Measurements from ENCODE around the gene CCS. TPM values are rescaled to one million over a fixed set of nuclear protein-coding genes. Genes with fewer than 3 reads are reported as not detected.
A peak's percentile ranks its signal among the peaks of the same experiment; 100 is the strongest.

The CCS gene
- total RNA-seq, 2 experiments from 2014 or later: 31.7 to 36.7 TPM

- intact Hi-C loops (cut with micrococcal nuclease; ENCODE audit: unreplicated experiment): loop anchor here (1.0 kb wide), 1 partner anchor 67 kb away; the partner anchor contains the start of gene DPP3
- Histone ChIP-seq H3K27ac (ENCODE audit: low read depth, low read length, poor library complexity, severe bottlenecking) (no peak overlapping the region), H3K9me3 (ENCODE audit: low read length) (no peaks in the 10 kb centered on the region), H3K4me2 (ENCODE audit: low read length) (peak overlapping the region; percentile 86), H3K9me2 (ENCODE audit: insufficient read depth, low read length) (no peaks in the 10 kb centered on the region), H3K4me3 (ENCODE audit: low read depth, low read length, poor library complexity, severe bottlenecking) (peak overlapping the region; percentile 89), H3K4me1 (ENCODE audit: insufficient read depth, low read length, poor library complexity, severe bottlenecking) (peaks cover 33% of the 10 kb centered on the region), H4K20me1 (ENCODE audit: insufficient read depth, low read length) (no peaks in the 10 kb centered on the region), H3K36me3 (ENCODE audit: insufficient read depth, low read length) (peaks cover 6% of the 10 kb centered on the region; the same call in 1 of the 2 replicates), H2AFZ (ENCODE audit: low read length) (peak overlapping the region; percentile 88; the same call in 1 of the 2 replicates), H3K79me2 (ENCODE audit: insufficient read depth, low read depth, low read length) (peaks cover 9% of the 10 kb centered on the region; the same call in 1 of the 2 replicates)
- DNase-seq (ENCODE audit: low spot score): no peak
- no peak for TF ChIP-seq EZH2phosphoT487 (IDR thresholded peaks at IDR 0.05; ENCODE audit: borderline replicate concordance, low read depth, low read length)
- no TSS peak for BruUV-seq (replicated peaks)
- POLR2A ChIA-PET: interaction anchor here (0.6 to 2.8 kb wide), 3 partner anchors 61 to 581 kb away, joined by 3 to 11 read pairs (median 3); partner anchors contain the start of gene RBM4B
- CTCF ChIA-PET (ENCODE audit: unreplicated experiment): no interaction called here
Measured at GRCh38 chr11:66546966-66547661, 45.9 kb upstream of the CCS start.

DNA sequence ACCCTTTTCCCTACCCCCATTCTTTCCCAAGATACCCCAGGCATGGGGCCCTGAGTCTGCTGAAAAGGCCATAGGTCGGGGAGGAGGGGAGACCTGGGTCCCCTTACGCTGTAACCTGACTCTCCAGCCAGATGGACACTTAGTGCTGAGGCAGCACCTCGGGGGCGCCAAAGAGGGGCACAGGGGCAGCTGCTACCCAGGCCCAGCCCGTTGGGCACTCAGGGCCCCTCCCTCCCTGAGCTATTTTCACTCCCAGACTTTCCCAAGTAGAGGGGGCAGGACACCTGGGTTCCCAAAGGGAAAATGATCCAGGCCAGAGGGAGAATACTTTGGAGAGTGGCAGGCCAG, 45.3 kb upstream of the CCS start:
- no peak for DNase-seq (ENCODE audit: low spot score)
- POLR2A ChIA-PET: no interaction called here
- Histone ChIP-seq H3K4me3 (ENCODE audit: low read depth, low read length, poor library complexity, severe bottlenecking) (no peak overlapping the region), H3K4me1 (ENCODE audit: insufficient read depth, low read length, poor library complexity, severe bottlenecking) (peaks cover 33% of the 10 kb centered on the region), H3K36me3 (ENCODE audit: insufficient read depth, low read length) (peaks cover under 1% of the 10 kb centered on the region; the same call in 1 of the 2 replicates), H2AFZ (ENCODE audit: low read length) (no peak overlapping the region), H3K9me3 (ENCODE audit: low read length) (no peaks in the 10 kb centered on the region), H3K4me2 (ENCODE audit: low read length) (no peak overlapping the region), H3K79me2 (ENCODE audit: insufficient read depth, low read depth, low read length) (peaks cover 9% of the 10 kb centered on the region; the same call in 1 of the 2 replicates), H4K20me1 (ENCODE audit: insufficient read depth, low read length) (no peaks in the 10 kb centered on the region), H3K9me2 (ENCODE audit: insufficient read depth, low read length) (no peaks in the 10 kb centered on the region), H3K27ac (ENCODE audit: low read depth, low read length, poor library complexity, severe bottlenecking) (no peak overlapping the region)
- intact Hi-C loops (cut with micrococcal nuclease; ENCODE audit: unreplicated experiment): no loop called here
- no peak for TF ChIP-seq EZH2phosphoT487 (IDR thresholded peaks at IDR 0.05; ENCODE audit: borderline replicate concordance, low read depth, low read length)
- TF ChIP-seq, protein P1, sequence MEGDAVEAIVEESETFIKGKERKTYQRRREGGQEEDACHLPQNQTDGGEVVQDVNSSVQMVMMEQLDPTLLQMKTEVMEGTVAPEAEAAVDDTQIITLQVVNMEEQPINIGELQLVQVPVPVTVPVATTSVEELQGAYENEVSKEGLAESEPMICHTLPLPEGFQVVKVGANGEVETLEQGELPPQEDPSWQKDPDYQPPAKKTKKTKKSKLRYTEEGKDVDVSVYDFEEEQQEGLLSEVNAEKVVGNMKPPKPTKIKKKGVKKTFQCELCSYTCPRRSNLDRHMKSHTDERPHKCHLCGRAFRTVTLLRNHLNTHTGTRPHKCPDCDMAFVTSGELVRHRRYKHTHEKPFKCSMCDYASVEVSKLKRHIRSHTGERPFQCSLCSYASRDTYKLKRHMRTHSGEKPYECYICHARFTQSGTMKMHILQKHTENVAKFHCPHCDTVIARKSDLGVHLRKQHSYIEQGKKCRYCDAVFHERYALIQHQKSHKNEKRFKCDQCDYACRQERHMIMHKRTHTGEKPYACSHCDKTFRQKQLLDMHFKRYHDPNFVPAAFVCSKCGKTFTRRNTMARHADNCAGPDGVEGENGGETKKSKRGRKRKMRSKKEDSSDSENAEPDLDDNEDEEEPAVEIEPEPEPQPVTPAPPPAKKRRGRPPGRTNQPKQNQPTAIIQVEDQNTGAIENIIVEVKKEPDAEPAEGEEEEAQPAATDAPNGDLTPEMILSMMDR (conservative IDR thresholded peaks at IDR 0.05; ENCODE audit: low read length): no peak
- CTCF ChIA-PET (ENCODE audit: unreplicated experiment): no interaction called here
- BruUV-seq (replicated peaks): no TSS peak

GRCh38 chr11:66548041-66548440, 44.9 kb upstream of the CCS start:
- no peaks in the 10 kb centered on the region for H3K9me3 ChIP-seq (ENCODE audit: low read length)
- BruUV-seq (replicated peaks): no TSS peak
- intact Hi-C loops (cut with micrococcal nuclease; ENCODE audit: unreplicated experiment): no loop called here
- H3K36me3 ChIP-seq (ENCODE audit: insufficient read depth, low read length): no peaks in the 10 kb centered on the region
- ChIA-PET POLR2A (no interaction called here), CTCF (ENCODE audit: unreplicated experiment) (no interaction called here)
- H3K4me1 ChIP-seq (ENCODE audit: insufficient read depth, low read length, poor library complexity, severe bottlenecking): peaks cover 33% of the 10 kb centered on the region
- no peak overlapping the region for H2AFZ ChIP-seq (ENCODE audit: low read length)
- no peak for DNase-seq (ENCODE audit: low spot score)
- TF ChIP-seq, protein P1 (conservative IDR thresholded peaks at IDR 0.05; ENCODE audit: low read length): no peak
- no peak for TF ChIP-seq EZH2phosphoT487 (IDR thresholded peaks at IDR 0.05; ENCODE audit: borderline replicate concordance, low read depth, low read length)
- H3K9me2 ChIP-seq (ENCODE audit: insufficient read depth, low read length): no peaks in the 10 kb centered on the region
- peaks cover 9% of the 10 kb centered on the region; the same call in 1 of the 2 replicates for H3K79me2 ChIP-seq (ENCODE audit: insufficient read depth, low read depth, low read length)
- H3K27ac ChIP-seq (ENCODE audit: low read depth, low read length, poor library complexity, severe bottlenecking): no peak overlapping the region
- H3K4me2 ChIP-seq (ENCODE audit: low read length): no peak overlapping the region
- H4K20me1 ChIP-seq (ENCODE audit: insufficient read depth, low read length): no peaks in the 10 kb centered on the region
- no peak overlapping the region for H3K4me3 ChIP-seq (ENCODE audit: low read depth, low read length, poor library complexity, severe bottlenecking)
